GM19238 (cell line): Measurements from ENCODE around the gene CRADD.
"Not testable (repeated sequence)": the region's sequence is repeated elsewhere in the genome, so short reads cannot be mapped to it uniquely, and the experiment has no call there.

Experiments
- DNase-seq: peaks from one replicate; pipeline ENCODE4 v3.0.0; 2011; ENCODE audit warnings: low spot score; ENCODE audit not compliant: insufficient read length

CRADD gene

GRCh38 chr12:93926237-93926636, 249.1 kb downstream of the CRADD start:
- no peak for DNase-seq

- DNase-seq, result not testable (repeated sequence)
Observed at GRCh38 chr12:93929081-93929480, 251.9 kb downstream of the CRADD start.

- DNase-seq, result no peak
Observed at GRCh38 chr12:93937812-93938211, 260.6 kb downstream of the CRADD start.

GRCh38 chr12:93938317-93938716, 261.1 kb downstream of the CRADD start:
- no peak for DNase-seq

GRCh38 chr12:93938931-93939330, 261.8 kb downstream of the CRADD start:
- no peak for DNase-seq

- DNase-seq, result no peak
Observed at GRCh38 chr12:93939641-93940325, 262.6 kb downstream of the CRADD start.

GRCh38 chr12:93943780-93944179, 266.6 kb downstream of the CRADD start:
- no peak for DNase-seq

- no peak for DNase-seq
Observed at GRCh38 chr12:93944201-93944600, 267.0 kb downstream of the CRADD start.
